ENCODE data around the gene SPPL2B. TPM values are rescaled to one million over a fixed set of nuclear protein-coding genes. Genes with fewer than 3 reads are reported as not detected.

Gene SPPL2B
- polyA plus RNA-seq, 3 donors: 5.7 to 64.9 (median 8.7) TPM

- WGBS (ENCODE audit: insufficient coverage): 100% methylated on average over 3 of the region's 3 CpGs
- Histone ChIP-seq H3K36me3 (replicated peaks in 1 of 2; ENCODE audit: control insufficient read depth in 1 of 2, insufficient read depth in 2 of 2, low read length in 2 of 2) (peaks cover 4 to 14% of the 10 kb centered on the region in 2 donors), H3K4me3 (replicated peaks in 1 of 3; ENCODE audit: low read depth in 2 of 3, low read length in 3 of 3) (no peak overlapping the region), H3K27ac (ENCODE audit: low read depth in 1 of 2, low read length in 2 of 2) (no peak overlapping the region), H3K9ac (ENCODE audit: insufficient read depth, low read length, poor library complexity, severe bottlenecking) (no peak overlapping the region), H3K9me3 (replicated peaks in 1 of 2; ENCODE audit: control insufficient read depth in 1 of 2, insufficient read depth in 1 of 2, low read length in 2 of 2) (no peaks in the 10 kb centered on the region), H2AFZ (ENCODE audit: insufficient read depth, low read depth, low read length, poor library complexity, severe bottlenecking) (no peak overlapping the region), H4K20me1 (ENCODE audit: insufficient read depth, low read length) (no peaks in the 10 kb centered on the region), H3K4me1 (ENCODE audit: control insufficient read depth in 1 of 2, insufficient read depth in 2 of 2, low read length in 2 of 2) (no peaks in the 10 kb centered on the region), H3K4me2 (replicated peaks; ENCODE audit: extremely low read depth, low read length, poor library complexity, severe bottlenecking) (no peak overlapping the region), H3K27me3 (ENCODE audit: control insufficient read depth in 2 of 2, insufficient read depth in 2 of 2, low read length in 2 of 2) (peaks cover 2 to 33% of the 10 kb centered on the region in 2 donors), H3K79me2 (ENCODE audit: insufficient read depth, low read length) (no peaks in the 10 kb centered on the region)
- no peak for TF ChIP-seq CTCF (IDR thresholded peaks at IDR 0.05)
- Mint-ChIP-seq H3K4me3 (no peak overlapping the region), H3K4me1 (no peaks in the 10 kb centered on the region), H3K27ac (no peak overlapping the region), H3K9me3 (peaks cover 0 to 5% (median 0%) of the 10 kb centered on the region in 7 donors), H3K36me3 (peaks cover 0 to 11% of the 10 kb centered on the region in 2 donors), H3K27me3 (ENCODE audit: low read depth in 3 of 3) (peaks cover 23 to 27% (median 24%) of the 10 kb centered on the region in 3 donors)
- no peak for DNase-seq
- intact Hi-C loops (cut with micrococcal nuclease): no loop called here
Observed at GRCh38 chr19:2357279-2358206, 29.1 kb downstream of the SPPL2B start.

- Histone ChIP-seq H3K9me3 (replicated peaks in 1 of 2; ENCODE audit: control insufficient read depth in 1 of 2, insufficient read depth in 1 of 2, low read length in 2 of 2) (no peaks in the 10 kb centered on the region), H3K36me3 (replicated peaks in 1 of 2; ENCODE audit: control insufficient read depth in 1 of 2, insufficient read depth in 2 of 2, low read length in 2 of 2) (peaks cover under 1 to 4% of the 10 kb centered on the region in 2 donors), H4K20me1 (ENCODE audit: insufficient read depth, low read length) (no peaks in the 10 kb centered on the region), H3K27me3 (ENCODE audit: control insufficient read depth in 2 of 2, insufficient read depth in 2 of 2, low read length in 2 of 2) (peaks cover 2 to 33% of the 10 kb centered on the region in 2 donors), H3K27ac (ENCODE audit: low read depth in 1 of 2, low read length in 2 of 2) (no peak overlapping the region), H2AFZ (ENCODE audit: insufficient read depth, low read depth, low read length, poor library complexity, severe bottlenecking) (no peak overlapping the region), H3K4me2 (replicated peaks; ENCODE audit: extremely low read depth, low read length, poor library complexity, severe bottlenecking) (no peak overlapping the region), H3K9ac (ENCODE audit: insufficient read depth, low read length, poor library complexity, severe bottlenecking) (no peak overlapping the region), H3K4me1 (ENCODE audit: control insufficient read depth in 1 of 2, insufficient read depth in 2 of 2, low read length in 2 of 2) (no peaks in the 10 kb centered on the region), H3K79me2 (ENCODE audit: insufficient read depth, low read length) (no peaks in the 10 kb centered on the region), H3K4me3 (replicated peaks in 1 of 3; ENCODE audit: low read depth in 2 of 3, low read length in 3 of 3) (no peak overlapping the region)
- Mint-ChIP-seq H3K4me3 (peak overlapping the region in 1 of 2 donors; percentile 37), H3K36me3 (peaks cover 0 to 7% of the 10 kb centered on the region in 2 donors), H3K27me3 (ENCODE audit: low read depth in 3 of 3) (peaks cover 23 to 27% (median 24%) of the 10 kb centered on the region in 3 donors), H3K27ac (no peak overlapping the region), H3K9me3 (peaks cover 0 to 5% (median 0%) of the 10 kb centered on the region in 7 donors), H3K4me1 (no peaks in the 10 kb centered on the region)
- TF ChIP-seq CTCF (IDR thresholded peaks at IDR 0.05): no peak
- no peak for DNase-seq
- 96% methylated on average over 24 of the region's 28 CpGs for WGBS (ENCODE audit: insufficient coverage)
- intact Hi-C loops (cut with micrococcal nuclease): no loop called here
Observed at GRCh38 chr19:2358548-2359173, 30.2 kb downstream of the SPPL2B start.

All from CD14-positive monocyte (primary cell).